Stimulated activated CD4-positive, alpha-beta T cell treated with anti-CD3 and anti-CD28 coated beads, Interleukin-12 subunit alpha, Interleukin-12 subunit beta, amount 100 ng/mL, for 4 hours (primary cell): ENCODE measurements around the gene TTYH3.

ENCODE experiments used
- DNase-seq: peaks from one replicate; pipeline ENCODE4 v3.0.0-alpha.2; 2020

TTYH3 gene

DNA sequence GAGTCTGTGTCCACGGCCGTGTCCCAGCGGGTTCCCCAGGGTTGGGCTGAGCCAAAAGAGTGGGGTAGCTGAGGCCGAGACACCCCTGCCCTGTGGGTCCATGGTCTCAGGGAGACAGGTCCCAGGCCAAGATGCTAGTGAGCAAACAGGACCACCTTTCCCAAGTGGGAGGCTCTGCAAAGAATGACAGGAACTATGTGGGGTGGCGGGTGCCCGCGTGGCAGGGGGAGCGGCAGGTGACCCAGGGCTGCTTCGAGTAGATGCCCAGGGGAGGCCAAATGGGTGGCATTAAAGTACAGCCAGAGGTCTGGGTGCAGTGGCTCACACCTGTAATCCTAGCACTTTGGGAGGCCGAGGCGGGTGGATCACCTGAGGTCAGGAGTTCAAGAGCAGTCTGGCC, 18.2 kb downstream of the TTYH3 start:
- DNase-seq = no peak

DNA sequence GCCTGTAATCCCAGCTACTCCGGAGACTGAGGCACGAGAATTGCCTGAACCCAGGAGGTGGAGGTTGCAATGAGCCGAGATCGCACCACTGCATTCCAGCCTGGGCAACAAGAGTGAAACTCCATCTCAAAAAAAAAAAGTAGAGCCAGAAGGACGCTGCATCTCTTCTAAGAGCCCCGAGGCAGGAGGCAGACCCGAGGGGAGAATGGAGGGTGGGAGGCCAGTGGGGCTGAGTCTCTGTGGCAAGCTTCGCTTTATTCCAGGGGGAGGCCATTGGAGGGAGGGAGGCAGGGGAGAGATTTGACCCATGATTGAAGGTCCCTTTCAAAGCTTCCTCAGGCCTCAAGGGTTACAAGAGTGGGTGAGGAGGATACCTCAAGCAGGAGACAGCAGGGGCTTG, 18.7 kb downstream of the TTYH3 start:
- no peak for DNase-seq

DNA sequence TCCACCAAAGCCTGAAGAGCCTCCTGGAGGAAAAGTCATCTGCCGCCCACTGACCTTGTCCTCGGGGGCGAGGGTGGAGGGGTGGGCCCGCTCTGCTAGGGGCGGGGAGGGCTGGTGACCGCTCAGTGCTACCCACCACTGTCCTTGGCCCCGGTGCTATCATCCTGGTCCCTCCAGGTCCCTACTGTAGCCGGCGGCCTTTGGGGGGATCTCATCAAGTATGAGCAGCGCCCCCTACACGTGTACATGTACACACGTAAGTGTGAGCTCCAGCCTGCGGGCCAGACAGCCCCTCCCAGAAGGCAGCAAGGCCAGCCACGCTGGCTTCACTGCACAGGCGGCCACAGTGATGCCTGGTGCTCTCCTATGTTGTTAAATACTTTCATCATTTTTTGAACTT, 19.6 kb downstream of the TTYH3 start:
- DNase-seq = no peak

DNA sequence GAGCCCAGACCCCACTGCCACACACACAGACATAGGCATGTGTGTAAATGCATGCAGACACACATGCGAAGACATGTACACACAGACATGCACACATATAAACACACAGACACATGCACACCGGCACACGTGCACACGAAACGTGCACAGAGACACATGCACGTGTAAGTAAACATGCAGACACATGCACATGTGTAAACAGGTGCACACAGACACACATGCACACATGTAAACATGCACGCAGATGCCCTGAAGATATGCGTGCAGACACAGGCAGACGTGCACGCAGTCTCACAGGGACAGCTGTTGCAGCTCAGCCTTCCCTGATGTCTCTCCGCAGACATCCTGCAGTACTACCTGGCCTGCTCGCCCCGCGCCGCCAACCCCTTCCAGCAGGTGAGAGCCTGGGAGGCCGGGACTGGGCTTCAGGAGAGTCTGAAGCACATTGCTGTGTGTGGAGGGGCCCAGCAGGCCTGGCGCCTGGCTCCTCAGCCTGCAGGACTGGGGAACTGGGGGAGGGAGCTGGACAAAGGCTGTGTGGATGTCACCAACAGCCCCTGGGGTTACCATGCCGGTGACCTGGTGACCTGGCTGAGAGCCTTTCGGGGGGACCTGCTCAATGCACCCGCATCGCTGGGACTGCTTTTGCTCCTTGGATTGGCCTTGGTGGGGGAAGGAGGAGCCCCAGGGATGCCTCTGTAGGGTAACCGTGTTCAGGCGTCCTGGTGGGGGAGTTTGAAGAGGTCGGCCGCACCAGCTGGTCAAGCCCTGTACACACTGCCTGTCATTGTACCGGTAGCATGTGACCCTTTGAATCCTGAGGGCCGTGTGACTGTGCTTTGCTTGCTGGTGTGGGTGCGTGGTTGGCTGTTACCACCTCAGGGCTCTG, 20.3 kb downstream of the TTYH3 start:
- DNase-seq = no peak

DNA sequence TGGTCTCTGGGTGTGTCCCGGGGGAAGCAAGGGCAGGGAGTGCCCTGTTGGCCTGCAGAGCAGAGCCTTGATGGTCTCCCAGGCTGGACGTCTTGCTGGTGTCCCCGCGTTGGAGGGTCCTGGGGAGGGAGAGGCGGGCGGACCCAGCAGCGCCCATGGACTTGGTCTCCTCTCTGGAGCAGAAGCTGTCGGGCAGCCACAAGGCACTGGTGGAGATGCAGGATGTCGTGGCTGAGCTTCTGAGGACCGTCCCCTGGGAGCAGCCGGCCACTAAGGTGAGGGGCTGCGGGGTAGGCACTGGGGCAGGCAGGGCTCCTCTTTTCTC, 20.9 kb downstream of the TTYH3 start:
- DNase-seq = no peak

- no peak for DNase-seq
These were observed 22.3 kb downstream of the TTYH3 start for GRCh38 chr7:2654059-2654458.

GRCh38 chr7:2655870-2656614, 24.3 kb downstream of the TTYH3 start:
- no peak for DNase-seq

GRCh38 chr7:2657208-2657607, 25.4 kb downstream of the TTYH3 start:
- DNase-seq = no peak

DNA sequence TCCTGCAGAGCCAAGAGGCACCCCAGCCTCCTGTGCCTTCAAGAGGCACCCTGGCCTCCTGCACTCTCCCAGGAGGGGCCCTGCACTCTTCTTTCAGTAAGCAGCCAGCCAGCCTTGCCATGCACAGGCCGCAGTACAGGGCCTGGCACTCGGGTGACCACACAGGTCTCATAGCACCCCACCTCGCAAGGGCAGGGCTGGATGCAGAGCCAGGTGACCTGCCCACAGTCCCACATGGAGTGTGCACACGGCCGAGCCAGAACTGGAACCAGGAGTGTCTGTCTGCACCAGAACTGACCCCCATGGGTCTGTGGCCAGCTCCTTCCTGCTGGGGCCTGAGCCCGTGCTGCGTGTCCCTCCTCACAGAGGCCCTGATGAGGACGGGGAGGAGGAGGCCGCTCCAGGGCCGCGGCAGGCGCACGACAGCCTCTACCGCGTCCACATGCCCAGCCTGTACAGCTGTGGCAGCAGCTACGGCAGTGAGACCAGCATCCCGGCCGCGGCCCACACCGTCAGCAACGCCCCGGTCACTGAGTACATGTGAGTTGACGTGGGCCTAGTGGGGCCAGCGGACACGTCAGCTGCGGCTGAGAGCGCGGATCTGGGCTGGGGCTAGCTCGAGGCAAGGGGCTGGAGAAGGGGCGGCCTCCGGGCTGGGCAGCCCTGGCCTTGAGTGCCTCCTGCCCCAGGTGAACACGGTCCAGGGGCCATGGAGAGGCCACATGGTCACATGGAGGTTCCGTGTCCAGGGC, 26.3 kb downstream of the TTYH3 start:
- no peak for DNase-seq

DNA sequence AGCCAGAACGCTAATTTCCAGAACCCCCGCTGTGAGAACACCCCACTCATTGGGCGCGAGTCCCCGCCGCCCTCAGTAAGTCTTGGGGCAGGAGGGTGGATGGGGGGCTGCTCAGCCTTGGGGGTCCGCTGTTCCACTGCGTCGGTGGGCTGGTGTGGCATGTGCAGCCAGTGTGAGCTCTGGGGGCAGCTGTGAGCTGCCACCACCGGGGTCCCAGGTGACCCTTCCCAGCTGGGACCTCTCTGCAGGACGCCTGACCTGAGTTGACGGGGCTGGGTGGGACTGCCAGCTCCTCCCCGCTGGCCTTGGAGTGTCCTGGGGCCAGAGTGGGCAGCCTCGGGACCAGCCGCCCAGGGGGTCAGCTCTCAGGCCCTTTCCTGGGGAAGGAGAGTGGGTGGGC, 27.2 kb downstream of the TTYH3 start:
- DNase-seq = no peak

DNA sequence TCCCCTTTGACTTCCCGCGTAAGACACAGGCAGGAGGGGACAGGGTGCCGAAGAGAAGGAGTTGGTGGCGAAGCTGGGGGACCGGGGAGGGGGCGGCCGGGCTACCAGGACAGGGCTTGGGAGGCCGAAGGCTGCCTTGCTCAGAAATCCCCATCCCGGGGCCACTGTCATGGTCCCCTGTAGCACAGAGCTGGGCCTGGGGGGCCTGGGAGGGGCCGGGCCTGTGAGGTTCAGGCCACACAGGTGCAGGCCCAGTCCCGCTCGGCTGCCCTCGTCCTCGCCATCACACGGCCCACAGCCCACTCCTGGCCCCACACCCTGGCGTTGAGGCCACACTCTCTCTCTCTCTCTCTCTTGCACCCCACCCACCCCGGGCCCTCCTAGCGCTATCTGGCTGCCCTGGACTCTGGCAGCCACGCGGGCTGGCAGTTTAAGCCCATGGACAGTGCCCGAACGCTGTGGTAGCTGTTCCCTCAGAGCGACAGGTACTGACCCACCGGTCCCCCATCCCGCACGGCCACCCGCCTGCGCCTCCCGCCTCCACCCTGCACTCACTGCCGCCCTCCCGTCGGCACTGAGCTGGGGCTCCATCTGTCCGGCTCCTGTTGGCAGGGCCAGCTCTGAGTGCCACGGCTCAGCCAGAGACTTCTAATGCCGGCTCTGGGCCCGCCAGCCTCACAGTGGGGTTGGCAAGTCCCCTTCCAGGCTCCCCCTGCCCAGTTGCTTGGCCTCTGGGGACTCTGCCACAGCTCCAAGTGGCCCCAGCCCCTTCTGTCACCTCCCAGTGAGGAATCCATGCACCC, 28.0 kb downstream of the TTYH3 start:
- DNase-seq = no peak

DNA sequence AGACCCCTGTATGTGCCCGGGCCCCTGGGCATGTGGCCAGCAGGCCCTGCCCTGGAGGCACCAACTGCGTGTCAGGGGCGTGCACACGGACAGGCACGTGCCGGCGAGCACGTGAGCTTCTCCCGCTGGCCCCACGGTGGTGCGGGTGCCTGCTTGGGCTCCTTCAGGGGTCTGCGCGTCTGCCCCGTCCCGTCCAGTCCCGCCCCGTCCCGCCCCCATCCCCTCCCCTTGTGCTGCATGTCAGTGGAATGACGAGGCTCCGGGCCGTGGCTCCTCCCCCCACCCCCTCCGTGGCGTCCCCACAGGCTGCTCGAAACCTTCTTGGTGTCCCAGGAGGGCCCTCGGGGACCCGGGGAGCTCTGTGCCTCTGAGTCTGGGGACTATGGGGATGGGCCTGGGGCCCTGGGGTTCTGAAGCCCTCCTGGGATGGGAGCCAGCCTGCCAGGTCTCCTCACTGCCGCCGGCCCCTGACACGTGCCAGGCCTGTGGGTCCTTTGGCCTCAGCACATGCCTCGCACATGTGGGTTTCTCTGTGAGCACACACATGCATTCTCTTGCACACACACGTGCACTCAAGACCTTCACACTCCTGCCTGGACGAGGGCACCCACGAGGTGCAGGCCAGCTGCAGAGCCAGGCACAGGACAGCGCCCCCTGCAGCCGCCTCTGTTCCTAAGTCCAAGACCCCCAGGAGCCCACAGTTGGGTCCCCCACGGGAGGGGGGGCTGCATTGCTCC, 28.7 kb downstream of the TTYH3 start:
- DNase-seq = no peak

DNA sequence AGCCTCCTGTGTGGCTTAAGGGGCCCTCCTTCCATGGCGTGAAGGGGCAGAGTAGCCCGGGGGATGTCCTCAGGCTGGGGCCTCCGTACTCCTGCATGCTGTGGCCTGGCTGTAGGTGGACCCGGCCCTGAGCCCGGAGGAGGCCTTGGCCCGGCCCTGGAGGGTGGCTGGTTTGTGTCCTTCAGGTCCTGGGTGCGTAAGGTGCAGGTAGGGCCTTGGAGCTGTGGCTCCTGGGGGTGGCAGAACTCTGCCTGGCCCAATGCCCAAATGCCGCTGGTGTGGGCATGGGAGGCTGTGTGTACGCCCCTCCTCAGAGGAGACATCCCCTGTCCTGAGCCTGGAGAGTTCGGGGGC, 29.3 kb downstream of the TTYH3 start:
- DNase-seq = no peak

DNA sequence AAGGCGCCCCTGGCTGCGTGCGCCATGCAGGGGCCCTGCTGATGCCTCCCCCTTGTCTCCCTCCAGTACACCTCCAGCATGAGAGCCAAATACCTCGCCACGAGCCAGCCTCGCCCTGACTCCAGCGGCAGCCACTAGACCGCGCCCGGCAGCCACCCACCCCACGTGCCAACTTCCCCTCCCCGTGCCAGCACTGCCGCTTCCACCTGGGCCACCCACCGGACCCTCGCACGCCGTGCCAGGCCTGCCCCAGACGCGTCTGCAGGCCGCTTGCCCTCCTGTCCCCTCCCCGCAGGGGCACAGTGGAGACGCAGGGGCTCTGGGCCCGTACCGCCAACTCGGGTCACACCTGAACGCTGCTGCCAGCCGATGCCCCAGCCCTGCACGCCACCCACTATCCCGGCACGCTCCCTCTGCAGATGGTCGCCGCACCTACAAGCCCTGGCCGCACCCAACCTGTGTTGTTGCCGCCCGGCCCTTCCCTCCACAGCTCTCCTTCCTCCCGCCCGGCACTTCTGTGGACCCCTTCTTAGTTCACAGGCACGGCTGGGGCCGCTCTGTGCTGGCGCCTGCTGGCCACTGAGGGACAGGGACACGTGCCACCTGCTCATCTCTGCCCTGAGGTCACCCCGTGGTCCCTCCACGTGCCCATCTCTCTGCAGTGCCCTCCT, 30.0 kb downstream of the TTYH3 start:
- DNase-seq = no peak

- DNase-seq = no peak
These were observed 30.7 kb downstream of the TTYH3 start for GRCh38 chr7:2662273-2663120.

DNA sequence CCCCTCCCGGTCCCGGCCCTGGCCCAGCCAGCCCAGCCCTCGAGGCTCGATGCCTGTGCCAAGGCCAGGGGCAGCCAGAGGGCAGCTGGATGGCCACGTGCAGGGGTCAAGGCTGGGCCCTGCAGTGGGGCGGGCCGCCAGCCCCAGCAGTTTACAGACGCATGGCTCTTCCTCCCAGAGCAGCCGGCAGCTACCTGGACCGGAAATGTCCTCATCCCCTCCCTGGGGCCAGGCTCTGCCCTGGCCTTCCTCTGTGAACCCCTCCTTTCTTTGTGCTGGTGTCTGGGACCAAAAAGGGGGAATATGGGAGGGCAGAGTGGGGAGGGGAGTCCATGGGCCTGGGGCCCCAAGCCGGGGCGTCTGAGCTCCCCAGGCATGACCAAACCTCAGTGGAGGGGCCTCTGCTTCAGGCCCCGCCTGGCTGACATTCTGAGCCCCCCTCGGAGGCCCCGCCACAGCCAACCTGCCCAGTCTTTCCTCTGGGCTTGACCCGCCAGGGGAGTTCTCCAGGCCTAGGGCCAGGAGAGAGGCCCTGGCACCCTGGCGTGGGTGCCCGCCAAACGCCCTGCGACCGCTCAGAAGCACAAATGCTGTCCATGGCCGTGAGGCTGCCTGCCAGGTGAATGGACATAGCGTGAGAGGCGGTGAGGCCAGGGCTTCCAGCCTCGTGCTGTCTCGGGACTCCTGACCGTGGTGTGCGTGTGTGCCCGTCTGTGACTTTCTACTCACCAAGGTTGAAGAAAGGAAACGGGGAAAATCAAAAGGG, 31.5 kb downstream of the TTYH3 start:
- DNase-seq = no peak

- DNase-seq = no peak
These were observed 32.2 kb downstream of the TTYH3 start for GRCh38 chr7:2663960-2664359.

DNA sequence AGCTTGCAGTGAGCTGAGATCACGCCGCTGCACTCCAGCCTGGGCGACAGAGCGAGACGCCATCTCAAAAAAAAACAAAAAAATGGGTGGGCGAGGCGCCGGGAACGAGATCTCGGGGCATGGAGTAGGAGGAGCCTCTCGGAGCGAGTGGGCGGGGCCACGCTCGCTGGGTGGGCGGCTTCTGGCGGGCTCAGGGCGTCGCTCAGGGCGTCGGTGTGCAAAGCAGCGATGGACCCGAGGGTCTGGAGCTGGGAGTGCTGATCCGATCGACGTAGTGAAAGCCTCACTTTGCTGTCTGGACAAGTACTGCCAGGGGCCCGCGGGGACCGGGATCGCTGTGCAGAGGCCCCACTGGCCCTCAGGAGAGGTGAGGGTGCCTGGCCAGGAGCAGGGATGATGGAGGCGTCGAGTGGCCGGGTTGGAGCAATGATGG, 33.6 kb downstream of the TTYH3 start:
- DNase-seq = no peak

DNA sequence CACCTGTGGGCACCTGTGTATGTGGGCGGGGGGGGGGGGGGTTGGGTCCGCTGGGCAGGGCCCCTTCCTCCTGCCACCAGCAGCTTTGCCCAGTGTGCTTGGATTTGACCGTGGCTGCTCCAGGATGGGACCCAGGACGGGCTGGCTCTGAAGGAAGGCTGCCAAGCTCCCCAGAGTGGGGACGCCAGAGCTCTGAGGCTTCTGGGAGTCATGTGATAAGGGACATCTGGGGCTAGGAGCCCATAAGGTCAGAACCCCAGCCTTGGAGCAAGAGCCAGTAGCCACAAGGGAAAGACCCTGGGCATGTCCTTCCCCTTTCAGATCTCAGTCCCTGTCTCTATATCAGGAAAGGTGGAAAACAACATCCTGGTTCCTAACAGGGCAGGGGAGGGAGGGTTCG, 34.4 kb downstream of the TTYH3 start:
- no peak for DNase-seq
